Vagina (tissue), 2 donors: ENCODE measurements around the gene GALNT5.

ENCODE experiments used
- CTCF ChIP-seq, 3 experiments: fragments of 450-650 bp in 2 of 3; fragments of 200-600 bp in 1 of 3; sonication (generic) in 1 of 3; IDR thresholded peaks; one replicate each; pipeline ENCODE4 v1.5.1; 2017 to 2019; ENCODE audit warnings: antibody characterized with exemption in 3 of 3, mild to moderate bottlenecking in 2 of 3, moderate library complexity in 2 of 3
- POLR2A ChIP-seq, 2 donors: fragments of 450-650 bp; IDR thresholded peaks; one replicate each; pipeline ENCODE4 v1.6.1; 2017; ENCODE audit warnings: antibody characterized with exemption in 2 of 2, mild to moderate bottlenecking in 2 of 2, moderate library complexity in 2 of 2

- TF ChIP-seq POLR2A (IDR thresholded peaks at IDR 0.05): no peak
- no peak for TF ChIP-seq CTCF (IDR thresholded peaks at IDR 0.05)
Observed at GRCh38 chr2:157260533-157261198, 3.2 kb downstream of the GALNT5 start.
